Trophoblast cell (in vitro differentiated cells and primary cell): ENCODE results near the gene MAFB.
A peak's percentile ranks its signal among the peaks of the same experiment; 100 is the strongest.

Experiments
- DNase-seq, 2 donors: peaks; one replicate each; pipeline ENCODE4 v3.0.0-alpha.2; 2016
- H2AFZ ChIP-seq: 2 replicates; pipeline ENCODE4 v1.6.1; 2013; ENCODE audit warnings: low read length, moderate library complexity, mild to moderate bottlenecking; ENCODE audit not compliant: insufficient read depth, poor library complexity
- H2AK5ac ChIP-seq: 2 replicates; pipeline ENCODE4 v1.6.1; 2013; ENCODE audit warnings: mild to moderate bottlenecking, low read length
- H2BK120ac ChIP-seq: 2 replicates; pipeline ENCODE4 v1.6.1; 2013; ENCODE audit warnings: low read length, mild to moderate bottlenecking, moderate library complexity; ENCODE audit not compliant: insufficient read depth, poor library complexity
- H2BK12ac ChIP-seq: 2 replicates; pipeline ENCODE4 v1.6.1; 2013; ENCODE audit warnings: mild to moderate bottlenecking, low read length, moderate library complexity
- H2BK5ac ChIP-seq: 2 replicates; pipeline ENCODE4 v1.6.1; 2013; ENCODE audit warnings: low read length, low read depth, moderate library complexity, mild to moderate bottlenecking; ENCODE audit not compliant: poor library complexity
- H3K14ac ChIP-seq: 2 replicates; pipeline ENCODE4 v1.6.1; 2013; ENCODE audit warnings: mild to moderate bottlenecking, low read length
- H3K18ac ChIP-seq: 2 replicates; pipeline ENCODE4 v1.6.1; 2013; ENCODE audit warnings: mild to moderate bottlenecking, low read length
- H3K23ac ChIP-seq: 2 replicates; pipeline ENCODE4 v1.6.1; 2013; ENCODE audit warnings: low read length
- H3K27ac ChIP-seq: 2 replicates; pipeline ENCODE4 v1.5.1; 2013; ENCODE audit warnings: low read depth, mild to moderate bottlenecking, inconsistent platforms, low read length, moderate library complexity
- H3K27me3 ChIP-seq: 2 replicates; pipeline ENCODE4 v1.6.1; 2013; ENCODE audit warnings: inconsistent platforms, mild to moderate bottlenecking, low read length, moderate library complexity; ENCODE audit not compliant: insufficient read depth
- H3K36me3 ChIP-seq, 2 experiments: 1 replicate in 1 of 2; 2 replicates in 1 of 2; pipeline ENCODE4 v1.6.1; 2013; ENCODE audit warnings: low read length in 2 of 2, mild to moderate bottlenecking in 2 of 2, moderate library complexity in 1 of 2; ENCODE audit not compliant: insufficient read depth in 2 of 2, control insufficient read depth in 1 of 2
- H3K4ac ChIP-seq: 2 replicates; pipeline ENCODE4 v1.6.1; 2013; ENCODE audit warnings: low read depth, mild to moderate bottlenecking, low read length, moderate library complexity
- H3K4me1 ChIP-seq, 2 experiments: 1 replicate in 1 of 2; 2 replicates in 1 of 2; pipeline ENCODE4 v1.6.1; 2013; ENCODE audit warnings: low read length in 2 of 2, mild to moderate bottlenecking in 2 of 2, moderate library complexity in 1 of 2; ENCODE audit not compliant: insufficient read depth in 2 of 2, control insufficient read depth in 1 of 2
- H3K4me2 ChIP-seq: 2 replicates; pipeline ENCODE4 v1.6.1; 2013; ENCODE audit warnings: inconsistent platforms, mild to moderate bottlenecking, low read length, moderate library complexity
- H3K4me3 ChIP-seq: 2 replicates; pipeline ENCODE4 v1.5.1; 2013; ENCODE audit warnings: mild to moderate bottlenecking, low read depth, low read length, inconsistent platforms
- H3K79me1 ChIP-seq: one replicate; pipeline ENCODE4 v1.6.1; 2013; ENCODE audit warnings: low read length
- H3K79me2 ChIP-seq: 2 replicates; pipeline ENCODE4 v1.6.1; 2013; ENCODE audit warnings: low read length, mild to moderate bottlenecking; ENCODE audit not compliant: control insufficient read depth, insufficient read depth, poor library complexity
- H3K9ac ChIP-seq: 2 replicates; pipeline ENCODE4 v1.6.1; 2013; ENCODE audit warnings: mild to moderate bottlenecking, low read length
- H3K9me3 ChIP-seq: 2 replicates; pipeline ENCODE4 v1.6.1; 2013; ENCODE audit warnings: low read depth, mild to moderate bottlenecking, control low read depth, inconsistent platforms, low read length; ENCODE audit not compliant: insufficient read depth
- H4K12ac ChIP-seq: 2 replicates; pipeline ENCODE4 v1.6.1; 2013; ENCODE audit warnings: low read depth, mild to moderate bottlenecking, low read length, moderate library complexity
- H4K8ac ChIP-seq: 2 replicates; pipeline ENCODE4 v1.6.1; 2013; ENCODE audit warnings: low read depth, mild to moderate bottlenecking, low read length, moderate library complexity
- H4K91ac ChIP-seq: one replicate; pipeline ENCODE4 v1.6.1; 2013; ENCODE audit warnings: low read depth, mild to moderate bottlenecking, low read length, moderate library complexity
- WGBS: extraction: QIAGEN DNeasy Blood & Tissue Kit; methylation state at CpG from one replicate; pipeline ENCODE4 v1.1.7; 2013; ENCODE audit warnings: missing lambda C conversion rate; ENCODE audit not compliant: insufficient read length, insufficient coverage; ENCODE audit errors: extremely low coverage; 5-methylcytosine and 5-hydroxymethylcytosine counted together

Gene MAFB

DNA sequence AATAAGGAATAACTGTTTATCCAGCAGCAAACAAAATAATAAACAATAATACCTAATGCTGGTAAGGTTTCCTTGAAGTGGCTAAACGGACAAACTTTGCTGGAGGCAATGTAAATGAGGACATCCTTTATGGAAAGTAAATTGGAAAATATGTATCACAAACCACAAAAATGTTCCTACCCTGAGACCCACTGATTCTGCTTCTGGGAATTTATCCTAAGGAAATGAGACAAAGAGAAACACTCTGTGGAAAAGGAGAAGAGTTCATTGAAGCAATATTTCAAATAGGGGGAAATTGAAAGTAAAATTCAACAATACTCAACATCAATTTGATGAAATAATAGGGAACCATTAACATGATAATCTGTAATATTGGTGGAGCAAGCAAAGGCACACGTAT, 37.9 kb downstream of the MAFB start:
- no peaks in the 10 kb centered on the region for H3K27me3 ChIP-seq
- H2BK5ac ChIP-seq, result no peak overlapping the region
- no peaks in the 10 kb centered on the region for H3K36me3 ChIP-seq
- H3K9me3 ChIP-seq, result no peaks in the 10 kb centered on the region
- no peak overlapping the region for H3K23ac ChIP-seq
- no peak overlapping the region for H4K8ac ChIP-seq
- no peak overlapping the region for H2AK5ac ChIP-seq
- peaks cover 10 to 19% of the 10 kb centered on the region in 2 experiments for H3K4me1 ChIP-seq
- H3K9ac ChIP-seq, result no peak overlapping the region
- peak; percentile 67 to 93 for DNase-seq
- H3K27ac ChIP-seq, result no peak overlapping the region
- H3K4me3 ChIP-seq, result no peak overlapping the region
- H3K79me2 ChIP-seq, result no peaks in the 10 kb centered on the region
- H3K4ac ChIP-seq, result no peak overlapping the region
- no peak overlapping the region for H3K18ac ChIP-seq
- H2BK120ac ChIP-seq, result no peak overlapping the region
- no peak overlapping the region for H3K4me2 ChIP-seq
- no peak overlapping the region for H4K91ac ChIP-seq
- H3K79me1 ChIP-seq, result peaks cover 3% of the 10 kb centered on the region
- H2BK12ac ChIP-seq, result no peak overlapping the region
- whole genome bisulfite sequencing, result no CpG with 5 or more reads among the region's 2 CpGs
- H3K14ac ChIP-seq, result no peak overlapping the region
- H4K12ac ChIP-seq, result no peak overlapping the region
- no peak overlapping the region for H2AFZ ChIP-seq

DNA sequence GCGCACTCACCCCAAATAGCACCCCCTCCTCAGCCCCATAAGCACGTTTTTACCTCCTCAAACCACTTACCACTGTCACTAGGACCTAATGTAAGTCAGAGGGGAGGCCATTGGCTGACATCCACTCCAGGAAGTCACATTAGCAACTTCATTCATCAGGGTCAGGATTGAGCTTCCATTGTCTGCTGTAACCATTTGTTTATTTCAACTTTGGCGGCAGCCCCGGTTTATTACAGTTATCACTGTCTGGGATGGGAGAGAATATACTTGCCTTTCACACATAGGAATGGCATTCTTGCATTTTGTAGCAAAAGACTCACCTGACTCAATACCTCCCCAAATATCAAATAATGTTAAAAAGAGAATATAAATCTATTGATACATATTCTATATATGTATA, 38.3 kb downstream of the MAFB start:
- Histone ChIP-seq H3K23ac (no peak overlapping the region), H3K14ac (no peak overlapping the region), H4K8ac (no peak overlapping the region), H3K4me3 (no peak overlapping the region), H3K79me2 (no peaks in the 10 kb centered on the region), H2AK5ac (no peak overlapping the region), H3K36me3 (no peaks in the 10 kb centered on the region), H3K9ac (no peak overlapping the region), H3K4me2 (no peak overlapping the region), H2BK5ac (no peak overlapping the region), H3K79me1 (peaks cover 3% of the 10 kb centered on the region), H3K4ac (no peak overlapping the region), H3K18ac (no peak overlapping the region), H3K27me3 (no peaks in the 10 kb centered on the region), H3K9me3 (no peaks in the 10 kb centered on the region), H2BK120ac (no peak overlapping the region), H3K27ac (no peak overlapping the region), H3K4me1 (peaks cover 10 to 19% of the 10 kb centered on the region in 2 experiments), H4K91ac (no peak overlapping the region), H2BK12ac (peak overlapping the region; percentile 40), H2AFZ (no peak overlapping the region), H4K12ac (no peak overlapping the region)
- WGBS, result no CpG with 5 or more reads among the region's 4 CpGs
- peak; percentile 68 to 74 for DNase-seq

DNA sequence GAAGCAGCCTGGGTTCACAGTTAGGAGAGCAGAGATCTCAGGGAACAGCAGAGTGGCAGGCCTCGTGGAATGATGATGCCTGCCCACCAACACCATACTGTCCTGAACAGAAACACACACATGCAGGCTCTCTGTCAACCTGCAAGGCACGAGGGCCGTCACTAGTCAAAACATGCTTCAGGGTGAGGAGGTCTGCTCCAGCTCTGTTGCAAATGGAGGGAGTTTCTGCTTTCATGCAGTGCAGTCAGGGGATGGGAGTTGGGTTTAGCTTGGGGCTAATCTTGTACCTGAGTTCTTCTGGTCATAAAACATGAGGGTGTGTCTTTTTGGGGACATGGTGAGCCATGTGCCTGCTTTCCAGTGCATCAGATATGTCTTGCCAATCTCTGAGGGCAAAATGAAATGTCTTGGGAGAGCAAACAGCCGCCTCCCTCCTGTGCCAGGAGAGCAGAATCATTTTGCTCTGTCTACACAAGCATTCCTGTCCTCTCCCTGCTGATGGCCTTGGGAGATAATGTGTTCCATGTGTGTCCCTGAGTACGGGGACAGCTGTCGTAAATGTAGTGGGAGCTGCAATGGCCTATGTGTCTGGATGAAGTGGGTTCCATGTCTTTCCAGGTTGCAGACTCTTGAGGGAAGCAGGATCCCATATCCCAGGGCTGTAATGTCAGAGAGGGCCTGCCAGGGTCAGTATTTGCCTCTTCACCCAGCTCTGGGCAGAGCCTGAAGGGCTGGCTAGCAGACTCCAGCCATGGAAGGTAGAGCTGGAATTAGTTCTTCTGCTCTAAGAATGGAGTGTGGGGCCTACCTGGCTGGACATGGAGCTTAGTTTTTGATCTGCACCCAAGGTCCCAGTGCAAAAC, 40.6 kb downstream of the MAFB start:
- Histone ChIP-seq H3K4me3 (no peak overlapping the region), H2AFZ (no peak overlapping the region), H4K8ac (no peak overlapping the region), H2BK120ac (no peak overlapping the region), H2BK12ac (no peak overlapping the region), H3K27ac (no peak overlapping the region), H2BK5ac (no peak overlapping the region), H3K14ac (no peak overlapping the region), H3K4me1 (peaks cover 16 to 25% of the 10 kb centered on the region in 2 experiments), H3K9me3 (no peaks in the 10 kb centered on the region), H3K23ac (no peak overlapping the region), H3K79me2 (no peaks in the 10 kb centered on the region), H3K4me2 (no peak overlapping the region), H3K79me1 (peaks cover 3% of the 10 kb centered on the region), H2AK5ac (no peak overlapping the region), H3K27me3 (no peaks in the 10 kb centered on the region), H4K91ac (no peak overlapping the region), H3K4ac (no peak overlapping the region), H3K36me3 (no peaks in the 10 kb centered on the region), H4K12ac (no peak overlapping the region), H3K18ac (no peak overlapping the region), H3K9ac (no peak overlapping the region)
- no CpG with 5 or more reads among the region's 6 CpGs for WGBS
- peak in 1 of 2 donors; percentile 13 for DNase-seq

DNA sequence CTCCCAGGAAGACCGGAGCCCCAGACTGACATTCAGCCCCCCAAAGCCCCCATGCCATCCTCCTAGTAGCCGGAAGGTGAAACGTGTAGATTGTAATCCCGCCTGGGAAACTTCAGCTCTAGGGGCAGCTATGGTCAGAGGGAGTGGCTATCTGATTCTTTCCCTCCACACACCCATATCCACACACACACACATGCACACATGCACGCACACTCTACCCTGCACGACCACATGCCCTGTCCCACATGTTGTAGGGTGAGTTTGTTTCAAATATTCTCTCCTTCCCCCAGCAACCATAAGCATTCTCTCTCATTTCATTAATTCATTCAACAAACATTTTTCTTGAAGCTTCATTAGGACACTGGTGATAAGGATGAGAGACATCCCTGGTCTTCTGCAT, 42.2 kb downstream of the MAFB start:
- Histone ChIP-seq H3K4me2 (no peak overlapping the region), H3K79me2 (no peaks in the 10 kb centered on the region), H3K27me3 (no peaks in the 10 kb centered on the region), H2BK5ac (no peak overlapping the region), H4K8ac (no peak overlapping the region), H3K9me3 (no peaks in the 10 kb centered on the region), H3K18ac (no peak overlapping the region), H4K12ac (no peak overlapping the region), H4K91ac (no peak overlapping the region), H3K79me1 (no peaks in the 10 kb centered on the region), H3K4me1 (peaks cover 12 to 24% of the 10 kb centered on the region in 2 experiments), H3K9ac (no peak overlapping the region), H3K36me3 (no peaks in the 10 kb centered on the region), H3K23ac (no peak overlapping the region), H2AK5ac (no peak overlapping the region), H3K27ac (no peak overlapping the region), H2AFZ (no peak overlapping the region), H2BK12ac (no peak overlapping the region), H2BK120ac (no peak overlapping the region), H3K4ac (no peak overlapping the region), H3K4me3 (no peak overlapping the region), H3K14ac (no peak overlapping the region)
- DNase-seq, result no peak
- WGBS, result no CpG with 5 or more reads among the region's 6 CpGs
